Liver (tissue), 9 donors: ENCODE data around the gene ERFL. TPM values are rescaled to one million over a fixed set of nuclear protein-coding genes. Genes with fewer than 3 reads are reported as not detected.

Source experiments
- DNase-seq: peaks from one replicate; pipeline ENCODE4 v3.0.0-alpha.2; 2017; ENCODE audit warnings: low spot score
- H3K27ac ChIP-seq, 2 donors: one replicate each; pipeline ENCODE4 v1.7.0; 2013; ENCODE audit warnings: inconsistent platforms in 2 of 2, low read length in 2 of 2, control low read depth in 1 of 2, low read depth in 1 of 2, mild to moderate bottlenecking in 1 of 2
- H3K27me3 ChIP-seq, 4 donors: one replicate each; pipeline versions ENCODE4 v1.6.1 to v1.7.0; 2013; ENCODE audit warnings: low read length in 3 of 4, inconsistent platforms in 1 of 4, mild to moderate bottlenecking in 1 of 4, moderate library complexity in 1 of 4; ENCODE audit not compliant: control insufficient read depth in 4 of 4, insufficient read depth in 4 of 4
- H3K36me3 ChIP-seq, 4 donors: one replicate each; pipeline versions ENCODE4 v1.6.1 to v1.7.0; 2013; ENCODE audit warnings: low read length in 3 of 4, mild to moderate bottlenecking in 3 of 4, low read depth in 1 of 4, moderate library complexity in 1 of 4; ENCODE audit not compliant: control insufficient read depth in 4 of 4, insufficient read depth in 3 of 4
- H3K4me1 ChIP-seq, 4 donors: one replicate each; pipeline versions ENCODE4 v1.6.1 to v1.7.0; 2013; ENCODE audit warnings: low read length in 3 of 4, mild to moderate bottlenecking in 3 of 4, moderate library complexity in 1 of 4; ENCODE audit not compliant: control insufficient read depth in 4 of 4, insufficient read depth in 4 of 4
- H3K4me3 ChIP-seq, 3 donors: one replicate each; pipeline versions ENCODE4 v1.6.1 to v1.7.0; 2013; ENCODE audit warnings: low read length in 3 of 3, control low read depth in 1 of 3, low read depth in 1 of 3, mild to moderate bottlenecking in 1 of 3
- H3K9ac ChIP-seq, 2 donors: one replicate each; pipeline ENCODE4 v1.7.0; 2013; ENCODE audit warnings: low read length in 2 of 2, mild to moderate bottlenecking in 2 of 2, moderate library complexity in 2 of 2, control low read depth in 1 of 2, low read depth in 1 of 2
- H3K9me3 ChIP-seq, 4 donors: one replicate each; pipeline versions ENCODE4 v1.6.1 to v1.7.0; 2013; ENCODE audit warnings: low read length in 3 of 4; ENCODE audit not compliant: control insufficient read depth in 4 of 4
- ATF3 ChIP-seq: IDR thresholded peaks from 2 replicates; pipeline ENCODE4 v1.6.1; 2016; ENCODE audit warnings: antibody characterized with exemption
- CTCF ChIP-seq: fragments of 150-350 bp; IDR thresholded peaks from 2 replicates; pipeline ENCODE4 v1.5.1; 2017; ENCODE audit warnings: improper control_type of control experiment, low read depth, low read length; ENCODE audit not compliant: missing input control
- EGR1 ChIP-seq, 2 donors: IDR thresholded peaks; 2 replicates each; pipeline ENCODE4 v1.6.1; 2016 to 2018; ENCODE audit warnings: antibody characterized with exemption in 2 of 2, low read depth in 2 of 2
- FOXA1 ChIP-seq: IDR thresholded peaks from 2 replicates; pipeline ENCODE4 v1.6.1; 2016; ENCODE audit warnings: antibody characterized with exemption
- FOXA2 ChIP-seq: IDR thresholded peaks from 2 replicates; pipeline ENCODE4 v1.6.1; 2016; ENCODE audit warnings: antibody characterized with exemption
- GABPA ChIP-seq, 2 donors: IDR thresholded peaks in 1 of 2; conservative IDR thresholded peaks in 1 of 2; 2 replicates each; pipeline ENCODE4 v1.6.1; 2016; ENCODE audit warnings: antibody characterized with exemption in 2 of 2, mild to moderate bottlenecking in 1 of 2, moderate library complexity in 1 of 2
- HNF4A ChIP-seq, 2 donors: conservative IDR thresholded peaks; 2 replicates each; pipeline ENCODE4 v1.6.1; 2016; ENCODE audit warnings: antibody characterized with exemption in 2 of 2, mild to moderate bottlenecking in 2 of 2
- HNF4G ChIP-seq: IDR thresholded peaks from 2 replicates; pipeline ENCODE4 v1.6.1; 2016; ENCODE audit warnings: antibody characterized with exemption
- JUND ChIP-seq, 2 donors: IDR thresholded peaks; 2 replicates each; pipeline ENCODE4 v1.6.1; 2016; ENCODE audit warnings: antibody characterized with exemption in 2 of 2
- MAX ChIP-seq: IDR thresholded peaks from 2 replicates; pipeline ENCODE4 v1.6.1; 2016; ENCODE audit warnings: antibody characterized with exemption
- NR2F2 ChIP-seq: IDR thresholded peaks from 2 replicates; pipeline ENCODE4 v1.6.1; 2016; ENCODE audit warnings: antibody characterized with exemption
- RAD21 ChIP-seq, 2 donors: IDR thresholded peaks; 2 replicates each; pipeline ENCODE4 v1.6.1; 2016; ENCODE audit warnings: antibody characterized with exemption in 2 of 2, mild to moderate bottlenecking in 2 of 2
- REST ChIP-seq: IDR thresholded peaks from 2 replicates; pipeline ENCODE4 v1.6.1; 2016; ENCODE audit warnings: antibody characterized with exemption, mild to moderate bottlenecking
- RXRA ChIP-seq, 2 donors: IDR thresholded peaks; 2 replicates each; pipeline ENCODE4 v1.6.1; 2017 to 2018; ENCODE audit warnings: antibody characterized with exemption in 2 of 2, mild to moderate bottlenecking in 1 of 2
- SP1 ChIP-seq: IDR thresholded peaks from 2 replicates; pipeline ENCODE4 v1.6.1; 2018; ENCODE audit warnings: antibody characterized with exemption, mild to moderate bottlenecking
- TAF1 ChIP-seq: conservative IDR thresholded peaks from 2 replicates; pipeline ENCODE4 v1.6.1; 2016; ENCODE audit warnings: antibody characterized with exemption, mild to moderate bottlenecking
- YY1 ChIP-seq: IDR thresholded peaks from 2 replicates; pipeline ENCODE4 v1.6.1; 2016; ENCODE audit warnings: antibody characterized with exemption, mild to moderate bottlenecking
- ZBTB33 ChIP-seq: IDR thresholded peaks from 2 replicates; pipeline ENCODE4 v1.6.1; 2016; ENCODE audit warnings: antibody characterized with exemption
- WGBS: extraction: QIAGEN DNeasy Blood & Tissue Kit; methylation state at CpG from one replicate; pipeline ENCODE4 v1.1.7; 2013; 5-methylcytosine and 5-hydroxymethylcytosine counted together
- polyA plus RNA-seq, 2 donors: library from polyadenylated mRNA; stranded (reverse) in 1 of 2; unstranded in 1 of 2; fragments of 200-250 nt in 1 of 2; fragments of >200 nt in 1 of 2; fragmentation: Nextera tagmentation in 1 of 2; extraction: Ambion mirVana in 1 of 2; gene quantifications; one replicate each; pipeline versions ENCODE4 v1.2.1 to v1.2.3, GENCODE V29; 2013 to 2015
- total RNA-seq, 2 donors: library from RNA; depleted of rRNA; stranded (reverse); fragments of >200 nt; gene quantifications; one replicate each; pipeline ENCODE4 v1.2.3, GENCODE V29; 2014
- donor health status: healthy.
- donor health status: healthy.
- donor health status: healthy.
- donor health status: healthy.
- donor health status: healthy.

Gene ERFL
- total and polyA plus RNA-seq, 4 donors, result not detected

GRCh38 chr19:41947091-41947490 lies 18.8 kb upstream of the ERFL start:
- WGBS, result 95% methylated on average over 3 of the region's 3 CpGs
- H3K4me1 ChIP-seq, result no peaks in the 10 kb centered on the region

More at GRCh38 chr19:41947091-41947490, 18.8 kb upstream of the ERFL start:
- TF ChIP-seq RAD21 (IDR thresholded peaks at IDR 0.05) (no peak), FOXA1 (no peak), MAX (no peak), SP1 (no peak), FOXA2 (no peak), CTCF (no peak), ZBTB33 (no peak), RXRA (IDR thresholded peaks at IDR 0.05) (no peak), ATF3 (no peak), NR2F2 (no peak), HNF4G (no peak), GABPA (IDR thresholded peaks at IDR 0.05 in 1 of 2, conservative IDR thresholded peaks at IDR 0.05 in 1 of 2) (no peak), HNF4A (conservative IDR thresholded peaks at IDR 0.05) (no peak), JUND (IDR thresholded peaks at IDR 0.05) (no peak), EGR1 (IDR thresholded peaks at IDR 0.05; ENCODE audit: low read depth in 2 of 2) (no peak), REST (no peak), YY1 (no peak), TAF1 (no peak)
- H3K36me3 ChIP-seq, result no peaks in the 10 kb centered on the region
- no peak overlapping the region for H3K27ac ChIP-seq
- no peak for DNase-seq
- H3K27me3 ChIP-seq, result no peaks in the 10 kb centered on the region
- H3K4me3 ChIP-seq, result no peak overlapping the region
- H3K9me3 ChIP-seq, result no peaks in the 10 kb centered on the region
- no peak overlapping the region for H3K9ac ChIP-seq
